GM12872 (cell line): Measurements from ENCODE around the gene ANKRD10.

Experiments
- CTCF ChIP-seq: IDR thresholded peaks from 3 replicates; pipeline ENCODE4 v1.5.1; 2011; ENCODE audit warnings: low read depth, mild to moderate bottlenecking, low read length, moderate library complexity; ENCODE audit not compliant: insufficient read depth

The ANKRD10 gene

DNA sequence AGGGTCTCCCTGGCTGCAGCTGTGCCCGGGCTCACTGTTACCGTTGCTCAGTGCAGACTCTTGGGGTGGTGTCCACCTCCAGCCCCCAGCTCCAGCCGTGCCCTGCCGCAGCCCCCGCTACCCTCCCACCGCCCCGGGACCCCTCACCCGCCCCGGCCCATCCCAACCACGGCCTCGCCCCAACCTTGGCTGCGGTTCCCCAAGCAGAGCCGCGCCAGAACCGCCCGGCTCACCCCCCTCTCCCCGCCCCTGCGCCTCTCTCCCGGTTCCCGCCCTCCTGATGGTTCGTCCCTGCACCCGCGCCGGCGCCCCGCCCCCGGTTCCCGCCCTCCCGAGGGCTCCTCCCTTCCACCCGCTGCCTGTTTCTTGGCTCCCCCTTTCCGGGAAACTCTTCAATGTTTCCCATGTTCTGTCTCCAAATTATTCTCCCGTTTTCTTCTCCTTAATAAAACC, 40.3 kb downstream of the ANKRD10 start:
- no peak for TF ChIP-seq CTCF

DNA sequence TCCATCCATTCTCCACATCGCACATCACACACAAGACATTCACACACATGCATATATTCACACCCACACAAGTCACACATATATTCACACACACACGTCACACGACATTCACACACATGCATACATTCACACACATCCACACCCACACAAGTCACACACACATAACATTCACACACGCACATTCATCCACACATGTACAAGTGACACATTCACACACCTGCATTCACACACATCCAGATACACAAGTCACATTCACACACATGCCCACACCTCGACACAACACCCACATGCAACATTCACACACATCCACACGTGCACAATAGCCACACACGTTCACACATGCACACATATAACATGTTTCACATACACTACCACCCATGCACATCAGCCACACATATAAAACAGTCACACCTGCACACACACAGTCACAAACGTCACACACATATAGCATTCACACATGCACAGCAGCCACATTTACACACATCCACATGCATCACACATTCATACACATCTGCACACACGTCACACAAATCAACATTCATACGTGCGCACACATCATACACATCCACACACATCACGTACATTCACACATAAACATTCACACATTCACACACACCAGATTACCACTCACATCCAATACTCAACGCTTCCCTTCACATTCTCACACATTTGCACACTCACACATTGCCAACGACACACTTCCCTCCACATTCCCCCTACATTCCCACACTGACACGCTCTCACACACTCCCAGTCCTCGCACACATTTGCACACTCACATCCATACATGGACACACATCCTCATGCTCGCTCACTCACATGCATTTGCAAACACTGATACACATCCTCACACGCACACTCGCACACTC, 41.0 kb downstream of the ANKRD10 start:
- no peak for TF ChIP-seq CTCF

- TF ChIP-seq CTCF: no peak
These were observed 41.9 kb downstream of the ANKRD10 start for GRCh38 chr13:110872768-110873638.

DNA sequence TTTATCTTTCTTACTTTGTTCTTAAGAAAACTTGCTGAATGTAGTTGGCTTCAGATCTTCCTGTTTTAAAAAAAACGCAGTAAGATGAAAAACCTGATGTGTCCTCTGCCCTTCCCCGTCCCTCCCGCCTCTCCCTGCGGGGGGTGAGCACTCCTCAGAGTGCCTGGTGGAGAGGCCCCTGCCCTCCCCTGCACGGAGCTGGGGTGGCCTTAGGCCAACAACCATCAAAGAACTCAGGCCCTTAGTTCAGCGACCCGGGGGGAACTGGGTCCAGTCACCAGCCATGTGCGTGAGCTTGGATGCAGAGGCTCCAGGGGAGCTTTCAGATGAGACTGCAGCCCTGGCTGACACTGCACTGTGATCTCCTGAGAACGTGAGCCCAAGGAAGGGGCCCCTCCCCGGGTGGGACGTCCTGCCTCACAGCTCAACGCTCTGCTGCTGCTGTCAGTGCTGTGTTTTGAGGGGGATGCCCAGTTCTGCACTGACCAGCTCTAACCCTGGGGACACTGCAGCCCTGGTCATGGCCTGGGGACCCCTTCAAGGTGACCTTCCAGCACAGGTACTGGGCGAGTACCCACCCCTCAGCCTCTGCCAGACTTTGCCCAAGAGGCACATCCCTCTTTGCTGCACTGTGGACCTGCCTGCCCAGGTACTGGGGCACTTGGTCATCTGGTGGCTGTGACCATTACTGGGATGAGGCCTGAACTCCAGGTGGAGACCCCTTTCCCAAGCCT, 42.7 kb downstream of the ANKRD10 start:
- no peak for TF ChIP-seq CTCF

DNA sequence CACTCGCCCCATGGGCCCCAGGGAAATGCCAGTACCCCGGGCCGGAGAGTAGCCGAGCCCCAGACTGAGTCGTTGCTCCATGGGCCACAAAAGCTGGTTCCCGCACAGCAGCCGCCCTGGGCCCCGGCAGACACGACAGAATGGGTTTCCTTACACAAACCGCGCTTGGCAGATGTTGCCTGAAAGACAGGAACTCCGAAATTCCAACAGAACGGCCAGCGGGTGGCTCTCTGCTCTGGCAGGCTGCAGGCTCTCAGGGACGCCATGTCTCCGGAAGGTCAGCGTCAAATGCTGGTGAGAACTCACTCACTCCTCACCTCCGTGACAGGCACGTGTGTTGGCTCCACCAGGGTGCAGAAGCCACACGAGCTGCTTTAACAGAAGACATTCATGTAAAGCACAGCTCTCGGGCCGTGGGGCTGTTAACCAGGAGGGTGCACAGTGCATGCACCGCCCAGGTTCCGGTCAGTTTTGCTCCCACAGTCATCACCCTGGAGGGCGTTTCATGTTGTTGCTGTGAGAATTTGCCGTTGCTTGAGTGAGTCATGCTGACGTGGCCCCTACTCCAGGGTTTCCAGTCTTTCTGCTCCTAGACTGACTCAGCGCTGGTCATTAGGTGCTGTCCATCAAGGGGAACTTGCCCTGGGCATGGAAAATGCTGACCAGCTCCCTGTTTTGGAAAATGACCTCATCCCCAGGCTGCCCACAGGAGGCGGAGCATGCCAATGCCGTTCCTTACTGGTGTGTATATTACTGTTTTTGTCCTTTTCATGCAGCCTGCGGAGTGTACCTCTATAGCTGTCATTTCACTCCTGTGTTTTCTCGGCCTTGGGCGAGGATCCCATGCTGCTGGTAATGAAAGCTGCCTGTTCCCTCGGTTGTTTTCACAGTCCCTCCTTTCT, 44.8 kb downstream of the ANKRD10 start:
- TF ChIP-seq CTCF: no peak

DNA sequence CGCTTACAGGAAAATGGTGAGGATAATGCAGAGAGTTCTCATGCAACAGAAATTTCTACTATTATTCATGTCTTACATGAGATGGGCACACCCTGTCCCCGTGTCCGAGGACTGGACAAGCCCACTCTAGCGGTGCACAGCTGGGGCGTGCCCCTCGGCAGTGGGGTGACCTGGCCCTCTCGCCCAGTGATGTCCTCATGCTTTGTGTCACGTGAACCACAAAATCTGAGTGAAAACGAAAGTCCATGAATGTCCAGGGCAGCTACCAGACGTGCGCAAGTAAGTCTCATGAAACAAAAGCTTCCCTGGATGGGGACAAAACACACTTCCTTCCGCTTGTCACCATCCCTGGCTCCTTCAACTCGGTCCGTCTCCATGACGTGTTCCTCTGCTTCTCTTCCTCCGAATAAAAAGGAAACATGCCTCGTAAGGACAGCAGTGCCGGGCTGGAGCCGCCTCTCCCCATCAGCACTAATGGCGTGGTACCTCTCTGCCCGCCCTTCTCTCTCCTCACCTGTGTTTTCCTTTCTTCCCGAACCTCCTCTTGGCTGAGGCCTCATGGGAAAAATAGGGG, 45.6 kb downstream of the ANKRD10 start:
- no peak for TF ChIP-seq CTCF
